BLaER1 (cell line): ENCODE data around the gene RAP1A.
"Not testable (repeated sequence)": the region's sequence is repeated elsewhere in the genome, so short reads cannot be mapped to it uniquely, and the experiment has no call there.

Source experiments
- H3K27ac ChIP-seq: shearing (Covaris generic); formaldehyde crosslinking; 2 replicates; pipeline ENCODE4 v1.8.1; 2022
- H3K27me3 ChIP-seq: shearing (Covaris generic); formaldehyde crosslinking; 2 replicates; pipeline ENCODE4 v1.8.1; 2022
- H3K36me3 ChIP-seq: shearing (Covaris generic); formaldehyde crosslinking; 2 replicates; pipeline ENCODE4 v1.8.1; 2022
- H3K4me1 ChIP-seq: shearing (Covaris generic); formaldehyde crosslinking; 2 replicates; pipeline ENCODE4 v1.8.1; 2022
- H3K4me2 ChIP-seq: shearing (Covaris generic); formaldehyde crosslinking; 2 replicates; pipeline ENCODE4 v1.8.1; 2022
- H3K4me3 ChIP-seq: shearing (Covaris generic); formaldehyde crosslinking; 2 replicates; pipeline ENCODE4 v1.8.1; 2022
- H3K9ac ChIP-seq: shearing (Covaris generic); formaldehyde crosslinking; 2 replicates; pipeline ENCODE4 v1.8.1; 2022
- H3K9me3 ChIP-seq: shearing (Covaris generic); formaldehyde crosslinking; 2 replicates; pipeline ENCODE4 v1.8.1; 2022
- H4K20me1 ChIP-seq: shearing (Covaris generic); formaldehyde crosslinking; 2 replicates; pipeline ENCODE4 v1.8.1; 2022
- Cebpa-rat ChIP-seq: shearing (Covaris generic); IDR thresholded peaks from 2 replicates; pipeline ENCODE4 v1.8.1; 2022

RAP1A gene

DNA sequence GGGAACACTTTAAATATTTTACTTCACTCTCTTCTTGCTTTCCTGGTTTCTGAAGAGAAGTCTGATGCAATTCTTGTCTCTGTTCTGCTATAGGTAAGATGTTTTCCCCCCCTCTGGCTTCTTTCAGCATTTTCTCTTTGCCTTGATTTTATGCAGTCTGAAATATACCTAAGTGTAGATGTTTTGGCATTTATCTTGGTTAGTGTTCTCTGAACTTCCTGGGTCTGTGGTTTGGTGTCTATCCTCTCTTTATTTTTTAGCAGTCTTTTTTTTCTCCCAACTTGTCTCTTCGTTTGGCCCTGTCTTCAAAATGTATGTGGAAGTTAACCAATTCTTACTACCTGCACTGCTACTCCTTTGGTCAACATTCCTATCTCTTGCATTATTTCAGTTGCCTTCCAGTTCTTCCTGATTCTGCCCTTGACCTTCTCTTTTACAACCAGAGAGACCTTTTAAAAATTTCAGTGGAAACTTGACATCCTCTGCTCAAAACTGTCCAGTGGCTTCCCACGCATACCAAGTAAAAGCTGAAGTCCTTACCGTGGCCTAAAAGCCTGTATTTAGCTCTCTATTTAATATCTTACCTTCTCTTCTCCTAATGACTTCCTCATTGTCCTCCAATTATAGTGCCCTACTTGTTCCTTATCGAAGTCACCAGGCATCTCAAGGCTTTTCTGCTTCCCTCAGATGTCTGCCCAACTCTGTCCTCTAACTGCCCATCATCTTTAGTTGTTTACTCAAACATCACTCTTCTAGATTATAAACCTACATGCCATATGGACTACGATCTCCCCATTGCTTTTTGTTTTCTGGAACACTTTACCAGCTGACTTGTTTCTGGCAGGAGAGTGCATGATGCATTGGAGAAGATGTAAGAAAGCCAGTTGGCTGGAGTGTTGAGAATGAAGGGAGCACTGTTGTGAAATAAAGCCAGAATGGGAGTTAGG is 40.9 kb downstream of the RAP1A start:
- Histone ChIP-seq H3K36me3 (peaks cover 11% of the 10 kb centered on the region; the same call in 1 of the 2 replicates), H4K20me1 (peaks cover 86% of the 10 kb centered on the region), H3K27ac (no peak overlapping the region), H3K9me3 (peaks cover 11% of the 10 kb centered on the region; the same call in 1 of the 2 replicates), H3K4me3 (no peak overlapping the region), H3K27me3 (no peaks in the 10 kb centered on the region), H3K9ac (no peak overlapping the region; the same call in 1 of the 2 replicates), H3K4me2 (peak overlapping the region; percentile 20; the same call in 1 of the 2 replicates), H3K4me1 (peaks cover 13% of the 10 kb centered on the region)
- no peak for TF ChIP-seq Cebpa-rat

DNA sequence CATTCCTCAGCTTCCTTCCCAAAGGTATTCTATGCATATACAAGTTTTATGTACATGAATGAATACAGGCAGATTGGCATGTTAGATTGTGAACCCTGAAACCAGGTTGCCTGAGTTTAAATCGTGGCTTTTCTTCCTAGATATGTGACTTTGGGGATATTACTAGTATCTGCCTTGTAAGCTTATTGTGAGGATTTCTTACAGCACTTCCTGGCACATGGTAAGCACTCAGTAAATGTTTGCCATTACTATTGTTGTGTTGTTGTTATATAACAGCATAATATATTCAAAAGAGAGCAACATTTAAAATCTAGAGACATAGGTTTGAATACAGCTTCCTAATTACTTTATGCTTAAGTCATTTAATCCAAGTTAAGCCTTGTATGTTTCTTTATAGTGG is 45.1 kb downstream of the RAP1A start:
- Histone ChIP-seq H3K4me1 (peaks cover 35% of the 10 kb centered on the region), H3K9me3 (peaks cover 11% of the 10 kb centered on the region; the same call in 1 of the 2 replicates), H3K36me3 (peaks cover 18% of the 10 kb centered on the region), H3K4me3 (no peak overlapping the region), H3K27me3 (no peaks in the 10 kb centered on the region), H3K27ac (no peak overlapping the region), H4K20me1 (peaks cover 63% of the 10 kb centered on the region), H3K9ac (no peak overlapping the region), H3K4me2 (no peak overlapping the region)
- no peak for TF ChIP-seq Cebpa-rat

DNA sequence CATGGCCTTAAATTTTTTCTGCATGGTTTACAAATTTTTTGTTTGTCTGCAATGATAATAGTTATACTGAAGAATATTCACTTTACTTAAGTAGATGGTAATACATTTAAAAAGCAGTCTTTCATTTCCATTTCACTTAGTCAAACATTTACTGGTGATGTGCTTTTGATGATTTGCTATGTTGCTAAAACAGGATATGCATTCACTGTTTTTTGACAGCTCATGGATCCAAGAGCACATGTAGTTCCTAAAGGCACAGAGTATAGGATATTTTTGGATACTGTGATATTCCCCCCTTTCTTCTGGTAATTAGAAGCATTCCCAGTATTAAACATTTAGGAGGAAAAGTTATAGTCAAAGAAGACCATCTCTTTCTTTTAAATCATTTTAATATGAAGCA is 45.9 kb downstream of the RAP1A start:
- no peak overlapping the region for H3K27ac ChIP-seq
- no peak overlapping the region for H3K4me2 ChIP-seq
- H3K27me3 ChIP-seq, result no peaks in the 10 kb centered on the region
- peaks cover 13% of the 10 kb centered on the region for H3K36me3 ChIP-seq
- no peak overlapping the region for H3K9ac ChIP-seq
- peaks cover 63% of the 10 kb centered on the region for H4K20me1 ChIP-seq
- peaks cover 11% of the 10 kb centered on the region; the same call in 1 of the 2 replicates for H3K9me3 ChIP-seq
- TF ChIP-seq Cebpa-rat, result no peak
- H3K4me3 ChIP-seq, result no peak overlapping the region
- peaks cover 27% of the 10 kb centered on the region for H3K4me1 ChIP-seq

DNA sequence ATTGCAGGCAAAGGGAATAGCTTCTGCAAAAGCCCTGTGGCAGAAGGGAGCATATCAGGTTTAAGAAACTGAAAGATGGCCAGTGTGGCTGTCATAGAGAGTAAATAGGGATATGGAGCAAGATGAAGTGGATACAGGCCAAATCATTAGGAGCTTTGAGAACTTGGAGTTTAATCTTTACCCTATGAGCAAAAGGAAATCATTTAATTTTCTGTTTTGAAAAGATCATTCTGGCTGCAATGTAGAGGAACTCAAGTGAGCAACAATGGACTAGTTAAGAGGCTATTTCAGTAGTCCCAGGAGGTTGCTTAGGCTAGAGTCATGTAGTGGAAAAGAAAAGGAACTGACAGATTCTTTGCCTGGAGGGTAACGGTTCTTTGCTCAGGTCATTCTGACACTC is 47.2 kb downstream of the RAP1A start:
- H3K27me3 ChIP-seq, result no peaks in the 10 kb centered on the region
- H3K9me3 ChIP-seq, result no peaks in the 10 kb centered on the region
- H3K9ac ChIP-seq, result no peak overlapping the region
- H4K20me1 ChIP-seq, result peaks cover 62% of the 10 kb centered on the region
- no peak for TF ChIP-seq Cebpa-rat
- H3K27ac ChIP-seq, result peak overlapping the region; percentile 11; the same call in 1 of the 2 replicates
- peaks cover 7% of the 10 kb centered on the region; the same call in 1 of the 2 replicates for H3K36me3 ChIP-seq
- H3K4me3 ChIP-seq, result no peak overlapping the region
- H3K4me2 ChIP-seq, result peak overlapping the region; percentile 38
- H3K4me1 ChIP-seq, result peaks cover 26% of the 10 kb centered on the region

DNA sequence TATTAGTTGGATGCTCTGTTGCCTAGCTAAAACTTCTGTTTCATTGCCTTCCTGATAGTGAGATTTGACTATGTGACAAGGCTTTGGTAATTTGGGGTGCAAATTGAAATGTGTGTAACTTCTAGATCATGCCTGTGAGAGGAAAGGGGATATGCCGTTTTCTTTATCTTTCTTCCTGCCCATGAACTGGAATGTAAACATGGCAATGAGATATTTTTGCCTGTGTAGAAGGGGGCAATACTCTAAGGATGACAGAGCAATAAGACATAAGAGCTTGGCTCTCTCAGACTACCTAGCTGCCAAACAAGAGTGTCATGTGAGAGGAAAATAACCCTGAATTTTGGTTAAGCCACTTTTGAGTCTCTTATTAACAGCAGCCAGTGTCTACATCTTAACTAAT is 49.7 kb downstream of the RAP1A start:
- no peak overlapping the region for H3K4me2 ChIP-seq
- peaks cover 26% of the 10 kb centered on the region for H3K4me1 ChIP-seq
- H3K4me3 ChIP-seq, result no peak overlapping the region
- TF ChIP-seq Cebpa-rat, result no peak
- H4K20me1 ChIP-seq, result peaks cover 43% of the 10 kb centered on the region; the same call in 1 of the 2 replicates
- no peaks in the 10 kb centered on the region for H3K27me3 ChIP-seq
- H3K36me3 ChIP-seq, result peaks cover 13% of the 10 kb centered on the region
- peaks cover 8% of the 10 kb centered on the region for H3K9me3 ChIP-seq
- H3K27ac ChIP-seq, result no peak overlapping the region
- H3K9ac ChIP-seq, result no peak overlapping the region

DNA sequence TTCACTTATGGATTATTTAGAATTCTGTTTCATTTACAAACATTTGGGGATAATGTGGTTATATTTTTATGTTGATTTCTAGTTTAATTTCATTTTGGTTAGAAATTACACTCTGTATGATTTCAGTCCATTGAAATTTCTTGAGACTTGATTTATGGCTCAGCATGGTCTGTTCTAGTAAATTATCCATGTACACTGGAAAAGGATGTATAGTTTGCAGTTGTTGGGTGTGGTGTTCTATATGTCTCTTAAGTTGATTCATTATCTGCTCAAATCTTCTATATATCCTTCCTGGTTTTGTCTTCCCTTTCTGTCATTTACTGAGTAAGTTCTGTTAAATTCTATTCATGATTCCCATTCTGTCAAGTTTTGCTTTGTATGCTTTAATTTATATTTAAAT is 52.3 kb downstream of the RAP1A start:
- Histone ChIP-seq H4K20me1 (peaks cover 28% of the 10 kb centered on the region; the same call in 1 of the 2 replicates), H3K4me1 (peaks cover 9% of the 10 kb centered on the region), H3K27ac (no peak overlapping the region), H3K9ac (no peak overlapping the region), H3K9me3 (peaks cover 34% of the 10 kb centered on the region), H3K27me3 (no peaks in the 10 kb centered on the region), H3K36me3 (peaks cover 36% of the 10 kb centered on the region), H3K4me3 (no peak overlapping the region), H3K4me2 (no peak overlapping the region)
- TF ChIP-seq Cebpa-rat, result no peak

DNA sequence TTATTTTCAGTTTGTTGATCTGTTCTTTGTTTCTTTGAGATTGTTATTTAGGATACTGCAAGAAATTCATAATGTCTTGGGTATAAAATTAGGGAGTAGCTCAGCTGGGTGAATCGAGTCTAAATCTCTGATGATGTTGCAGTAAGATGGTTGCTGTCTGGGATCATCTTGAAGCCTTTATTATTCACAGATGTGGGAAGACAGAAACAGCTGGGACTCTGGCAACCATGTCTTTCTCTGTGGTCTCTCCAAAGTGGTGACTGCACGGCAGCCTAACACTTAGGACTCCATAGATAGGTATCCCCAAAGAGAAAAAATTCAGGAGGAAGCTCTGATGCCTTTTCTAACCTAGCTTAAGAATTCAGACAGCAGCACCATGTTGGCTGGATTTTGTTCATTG is 52.7 kb downstream of the RAP1A start:
- no peak overlapping the region for H3K27ac ChIP-seq

DNA sequence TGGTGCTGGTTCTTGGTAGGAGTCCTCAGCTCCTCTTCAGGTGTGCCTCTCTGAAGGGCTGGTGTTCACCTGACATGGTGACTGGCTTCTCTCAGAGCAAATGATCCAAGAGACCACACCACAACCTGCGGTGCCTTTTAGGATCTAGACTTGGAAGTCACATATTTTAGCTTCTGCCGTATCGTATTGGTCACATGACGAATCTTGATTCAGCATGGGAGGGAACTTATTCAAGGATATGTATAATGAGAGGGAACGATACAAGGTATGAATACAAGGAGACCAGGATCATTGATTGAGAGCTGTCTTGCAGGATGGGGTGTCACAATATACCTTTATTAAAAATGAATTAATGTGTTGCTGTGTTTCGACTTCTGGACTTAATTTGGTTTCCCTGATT is 58.0 kb downstream of the RAP1A start:
- no peak for TF ChIP-seq Cebpa-rat
- Histone ChIP-seq H3K4me1 (no peaks in the 10 kb centered on the region), H3K4me3 (0 out of 2 replicates have a peak overlapping the region, but pooled peaks have one; percentile 18), H3K9ac (no peak overlapping the region), H3K36me3 (peaks cover 78% of the 10 kb centered on the region), H4K20me1 (no peaks in the 10 kb centered on the region), H3K9me3 (peaks cover 92% of the 10 kb centered on the region), H3K27me3 (no peaks in the 10 kb centered on the region), H3K27ac (no peak overlapping the region), H3K4me2 (no peak overlapping the region)

More for the DNA sequence above, 52.7 kb downstream of the RAP1A start:
- Histone ChIP-seq H4K20me1 (peaks cover 28% of the 10 kb centered on the region; the same call in 1 of the 2 replicates), H3K9ac (no peak overlapping the region), H3K4me1 (peaks cover 4% of the 10 kb centered on the region), H3K27me3 (no peaks in the 10 kb centered on the region), H3K36me3 (peaks cover 40% of the 10 kb centered on the region), H3K4me3 (no peak overlapping the region), H3K4me2 (no peak overlapping the region), H3K9me3 (peaks cover 39% of the 10 kb centered on the region)
- no peak for TF ChIP-seq Cebpa-rat

DNA sequence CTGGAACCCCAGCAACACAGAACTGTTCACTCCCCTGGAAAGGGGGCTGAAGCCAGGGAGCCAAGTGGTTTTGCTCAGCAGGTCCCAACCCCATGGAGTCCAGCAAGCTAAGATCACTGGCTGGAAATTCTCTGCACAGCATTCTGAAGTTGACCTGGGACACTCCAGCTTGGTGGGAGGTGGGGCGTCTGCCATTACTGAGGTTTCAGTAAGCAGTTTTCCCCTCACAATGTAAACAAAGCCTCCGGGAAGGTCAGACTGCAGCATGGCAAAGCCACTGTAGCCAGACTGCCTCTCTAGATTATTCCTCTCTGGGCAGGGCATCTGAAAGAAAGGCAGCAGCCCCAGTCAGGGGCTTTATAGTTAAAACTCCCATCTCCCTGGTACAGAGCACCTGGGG is 60.0 kb downstream of the RAP1A start:
- no peak for TF ChIP-seq Cebpa-rat
- Histone ChIP-seq H3K4me2 (no peak overlapping the region), H3K9me3 (peaks cover 100% of the 10 kb centered on the region), H3K27ac (no peak overlapping the region), H3K36me3 (peaks cover 70% of the 10 kb centered on the region), H3K9ac (no peak overlapping the region), H4K20me1 (no peaks in the 10 kb centered on the region), H3K4me3 (no peak overlapping the region), H3K27me3 (no peaks in the 10 kb centered on the region), H3K4me1 (no peaks in the 10 kb centered on the region)

DNA sequence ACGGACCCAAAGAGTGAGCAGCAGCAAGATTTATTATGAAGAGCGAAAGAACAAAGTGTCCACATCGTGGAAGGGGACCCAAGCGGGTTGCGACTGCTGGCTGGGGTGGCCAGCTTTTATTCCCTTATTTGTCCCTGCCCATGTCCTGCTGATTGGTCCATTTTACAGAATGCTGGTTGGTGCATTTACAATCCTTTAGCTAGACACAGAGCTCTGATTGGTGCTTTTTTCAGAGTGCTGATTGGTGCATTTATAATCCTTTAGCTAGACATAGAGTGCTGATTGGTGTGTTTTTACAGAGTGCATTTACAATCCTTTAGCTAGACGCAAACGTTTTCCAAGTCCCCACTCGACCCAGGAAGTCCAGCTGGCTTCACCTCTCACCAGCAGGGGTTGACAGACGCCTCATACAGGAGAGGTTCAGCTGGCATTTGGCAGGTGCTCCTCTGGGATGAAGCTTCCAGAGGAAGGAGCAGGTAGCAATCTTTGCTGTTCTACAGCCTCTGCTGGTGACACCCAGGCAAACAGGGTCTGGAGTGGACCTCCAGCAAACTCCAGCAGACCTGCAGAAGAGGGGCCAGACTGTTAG is 60.7 kb downstream of the RAP1A start:
- H3K27ac ChIP-seq, H3K4me3 ChIP-seq, H3K9ac ChIP-seq, H3K27me3 ChIP-seq, H3K4me2 ChIP-seq, H4K20me1 ChIP-seq, H3K4me1 ChIP-seq: not testable (repeated sequence)
- Histone ChIP-seq H3K36me3 (peaks cover 64% of the 10 kb centered on the region), H3K9me3 (peaks cover 100% of the 10 kb centered on the region)

DNA sequence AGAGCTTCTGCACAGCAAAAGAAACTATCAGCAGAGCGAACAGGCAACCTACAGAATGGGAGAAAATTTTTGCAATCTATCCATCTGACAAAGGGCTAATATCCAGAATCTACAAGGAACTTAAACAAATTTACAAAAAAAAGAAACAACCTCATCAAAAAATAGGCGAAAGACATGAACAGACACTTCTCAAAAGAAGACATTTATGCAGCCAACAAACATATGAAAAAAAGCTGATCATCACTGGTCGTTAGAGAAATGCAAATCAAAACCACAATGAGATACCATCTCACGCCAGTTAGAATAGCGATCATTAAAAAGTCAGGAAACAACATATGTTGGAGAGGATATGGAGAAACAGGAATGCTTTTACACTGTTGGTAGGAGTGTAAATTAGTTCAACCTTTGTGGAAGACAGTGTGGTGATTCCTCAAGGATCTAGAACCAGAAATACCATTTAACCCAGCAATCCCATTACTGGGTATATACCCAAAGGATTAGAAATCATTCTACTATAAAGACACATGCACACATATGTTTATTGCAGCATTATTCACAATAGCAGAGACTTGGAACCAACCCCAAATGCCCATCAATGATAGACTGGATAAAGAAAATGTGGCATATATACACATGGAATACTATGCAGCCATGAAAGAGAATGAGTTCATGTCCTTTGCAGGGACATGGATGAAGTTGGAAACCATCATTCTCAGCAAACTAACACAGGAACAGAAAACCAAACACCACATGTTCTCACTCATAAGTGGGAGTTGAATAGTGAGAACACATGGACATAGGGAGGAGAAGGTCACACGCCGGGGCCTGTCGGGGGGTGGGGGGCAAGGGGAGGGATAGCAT is 65.9 kb downstream of the RAP1A start:
- not testable (repeated sequence) for H3K27ac ChIP-seq, H3K4me2 ChIP-seq, H3K9ac ChIP-seq, H4K20me1 ChIP-seq, H3K27me3 ChIP-seq, H3K4me3 ChIP-seq
- Histone ChIP-seq H3K9me3 (peaks cover 84% of the 10 kb centered on the region), H3K4me1 (peaks cover 12% of the 10 kb centered on the region; the same call in 1 of the 2 replicates), H3K36me3 (peaks cover 29% of the 10 kb centered on the region)
